Caco-2 (cell line): ENCODE measurements around the gene DLG2. TPM values are rescaled to one million over a fixed set of nuclear protein-coding genes. Genes with fewer than 3 reads are reported as not detected.

Experiments used
- BruUV-seq: library from RNA; stranded (reverse); fragments of 400-500 nt; replicated peaks from 2 replicates; lab custom pipeline; 2021; lab: Mats Ljungman, UMichigan
- CTCF ChIA-PET: fragments of 300-600 bp; sonication (Branson Sonifier 250); formaldehyde crosslinking; loops from one replicate; lab custom pipeline; 2022; ENCODE audit warnings: antibody characterized with exemption; lab: Charles Lee
- POLR2A ChIA-PET: fragments of 300-600 bp; sonication (Branson Sonifier 250); formaldehyde crosslinking; loops from one replicate; lab custom pipeline; 2022; ENCODE audit warnings: antibody characterized with exemption; lab: Charles Lee
- DNase-seq, 2 experiments: peaks; one replicate each; pipeline versions ENCODE4 v3.0.0 to v3.0.0-alpha.2; 2020 to 2022
- H3K27me3 ChIP-seq: replicated peaks from 2 replicates; pipeline ENCODE4 v1.6.0; 2011; ENCODE audit warnings: low read length; ENCODE audit not compliant: control insufficient read depth, insufficient read depth
- H3K36me3 ChIP-seq: 2 replicates; pipeline ENCODE4 v1.5.1; 2011; ENCODE audit warnings: low read length; ENCODE audit not compliant: control insufficient read depth, insufficient read depth
- H3K4me1 ChIP-seq: fragments of 250-450 bp; sonication (Bioruptor Pico); 2 replicates; pipeline ENCODE4 v1.5.1; 2020; ENCODE audit warnings: mild to moderate bottlenecking
- H3K4me3 ChIP-seq: 2 replicates; pipeline ENCODE4 v1.5.1; 2011; ENCODE audit warnings: low read depth, mild to moderate bottlenecking, control low read depth, low read length
- H3K9me3 ChIP-seq: fragments of 250-450 bp; sonication (Bioruptor Pico); 2 replicates; pipeline ENCODE4 v1.5.1; 2020; ENCODE audit warnings: mild to moderate bottlenecking, moderate library complexity
- H3K27ac Mint-ChIP-seq: one replicate; pipeline ENCODE4 v1.8.0; 2022; ENCODE audit warnings: mixed read lengths; ENCODE audit not compliant: unreplicated experiment
- H3K27me3 Mint-ChIP-seq: one replicate; pipeline ENCODE4 v1.8.0; 2022; ENCODE audit warnings: mixed read lengths; ENCODE audit not compliant: insufficient read depth, unreplicated experiment
- H3K36me3 Mint-ChIP-seq: one replicate; pipeline ENCODE4 v1.8.0; 2022; ENCODE audit warnings: mild to moderate bottlenecking, mixed read lengths; ENCODE audit not compliant: insufficient read depth, unreplicated experiment
- H3K4me1 Mint-ChIP-seq: one replicate; pipeline ENCODE4 v1.8.0; 2022; ENCODE audit warnings: low read depth, mixed read lengths; ENCODE audit not compliant: unreplicated experiment
- H3K4me3 Mint-ChIP-seq: one replicate; pipeline ENCODE4 v1.8.0; 2022; ENCODE audit warnings: mild to moderate bottlenecking, moderate library complexity, mixed read lengths; ENCODE audit not compliant: unreplicated experiment
- H3K9me3 Mint-ChIP-seq: one replicate; pipeline ENCODE4 v1.8.0; 2022; ENCODE audit warnings: mixed read lengths; ENCODE audit not compliant: unreplicated experiment
- intact Hi-C: fragments of 100-400 bp; cut with micrococcal nuclease; formaldehyde crosslinking; loops from one replicate; pipeline ENCODE4 v1.10.0; 2022; ENCODE audit not compliant: unreplicated experiment
- total RNA-seq: library from RNA; stranded (reverse); gene quantifications from 2 replicates; pipeline ENCODE4 v1.2.3, GENCODE V29; 2022
- TF ChIP-seq, protein P1 (sequence below), 2 experiments: fragments of 200-600 bp in 1 of 2; IDR thresholded peaks; 1 replicate in 1 of 2; 2 replicates in 1 of 2; pipeline versions ENCODE4 v1.5.1 to v1.8.0; 2011 to 2022; ENCODE audit warnings: antibody characterized with exemption in 1 of 2, control low read depth in 1 of 2, inconsistent platforms in 1 of 2, low read depth in 1 of 2, low read length in 1 of 2, mild to moderate bottlenecking in 1 of 2, moderate library complexity in 1 of 2; ENCODE audit not compliant: insufficient read depth in 1 of 2, severe bottlenecking in 1 of 2, unreplicated experiment in 1 of 2

The DLG2 gene
- total RNA-seq, 1 experiment from 2014 or later, result 21.6 TPM

DNA sequence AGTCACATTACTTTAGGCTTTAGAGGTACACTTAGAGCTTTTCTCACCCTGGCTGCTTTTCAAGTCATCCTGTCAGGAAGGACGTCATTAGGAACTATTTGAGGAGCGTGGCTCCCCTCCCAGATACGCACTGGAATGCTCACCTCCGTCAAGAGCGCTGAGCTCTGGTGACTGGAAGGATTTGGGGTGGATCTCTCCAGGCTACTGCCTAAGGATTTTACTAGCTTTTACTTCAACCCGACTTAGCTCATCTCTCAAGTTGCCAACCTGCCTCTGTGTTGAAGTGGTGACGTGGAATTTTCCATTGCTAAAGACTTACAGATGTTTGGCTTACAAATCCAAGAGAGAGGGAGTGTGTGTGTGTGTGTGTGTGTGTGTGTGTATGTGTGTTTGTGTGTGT is 1985.6 kb downstream of the DLG2 start:
- POLR2A ChIA-PET, result no interaction called here
- DNase-seq, result no peak
- Histone ChIP-seq H3K27me3 (no peaks in the 10 kb centered on the region), H3K36me3 (no peaks in the 10 kb centered on the region), H3K4me3 (no peak overlapping the region), H3K4me1 (no peaks in the 10 kb centered on the region), H3K9me3 (no peaks in the 10 kb centered on the region)
- Mint-ChIP-seq H3K9me3 (no peaks in the 10 kb centered on the region), H3K27ac (no peak overlapping the region), H3K36me3 (no peaks in the 10 kb centered on the region), H3K4me1 (peaks cover 6% of the 10 kb centered on the region), H3K4me3 (no peak overlapping the region), H3K27me3 (no peaks in the 10 kb centered on the region)
- BruUV-seq, result no TSS peak
- intact Hi-C loops, result no loop called here
- TF ChIP-seq, protein P1, sequence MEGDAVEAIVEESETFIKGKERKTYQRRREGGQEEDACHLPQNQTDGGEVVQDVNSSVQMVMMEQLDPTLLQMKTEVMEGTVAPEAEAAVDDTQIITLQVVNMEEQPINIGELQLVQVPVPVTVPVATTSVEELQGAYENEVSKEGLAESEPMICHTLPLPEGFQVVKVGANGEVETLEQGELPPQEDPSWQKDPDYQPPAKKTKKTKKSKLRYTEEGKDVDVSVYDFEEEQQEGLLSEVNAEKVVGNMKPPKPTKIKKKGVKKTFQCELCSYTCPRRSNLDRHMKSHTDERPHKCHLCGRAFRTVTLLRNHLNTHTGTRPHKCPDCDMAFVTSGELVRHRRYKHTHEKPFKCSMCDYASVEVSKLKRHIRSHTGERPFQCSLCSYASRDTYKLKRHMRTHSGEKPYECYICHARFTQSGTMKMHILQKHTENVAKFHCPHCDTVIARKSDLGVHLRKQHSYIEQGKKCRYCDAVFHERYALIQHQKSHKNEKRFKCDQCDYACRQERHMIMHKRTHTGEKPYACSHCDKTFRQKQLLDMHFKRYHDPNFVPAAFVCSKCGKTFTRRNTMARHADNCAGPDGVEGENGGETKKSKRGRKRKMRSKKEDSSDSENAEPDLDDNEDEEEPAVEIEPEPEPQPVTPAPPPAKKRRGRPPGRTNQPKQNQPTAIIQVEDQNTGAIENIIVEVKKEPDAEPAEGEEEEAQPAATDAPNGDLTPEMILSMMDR (IDR thresholded peaks at IDR 0.05; ENCODE audit: insufficient read depth in 1 of 2, low read depth in 1 of 2, low read length in 1 of 2, severe bottlenecking in 1 of 2, unreplicated experiment in 1 of 2), result no peak
- CTCF ChIA-PET, result no interaction called here

DNA sequence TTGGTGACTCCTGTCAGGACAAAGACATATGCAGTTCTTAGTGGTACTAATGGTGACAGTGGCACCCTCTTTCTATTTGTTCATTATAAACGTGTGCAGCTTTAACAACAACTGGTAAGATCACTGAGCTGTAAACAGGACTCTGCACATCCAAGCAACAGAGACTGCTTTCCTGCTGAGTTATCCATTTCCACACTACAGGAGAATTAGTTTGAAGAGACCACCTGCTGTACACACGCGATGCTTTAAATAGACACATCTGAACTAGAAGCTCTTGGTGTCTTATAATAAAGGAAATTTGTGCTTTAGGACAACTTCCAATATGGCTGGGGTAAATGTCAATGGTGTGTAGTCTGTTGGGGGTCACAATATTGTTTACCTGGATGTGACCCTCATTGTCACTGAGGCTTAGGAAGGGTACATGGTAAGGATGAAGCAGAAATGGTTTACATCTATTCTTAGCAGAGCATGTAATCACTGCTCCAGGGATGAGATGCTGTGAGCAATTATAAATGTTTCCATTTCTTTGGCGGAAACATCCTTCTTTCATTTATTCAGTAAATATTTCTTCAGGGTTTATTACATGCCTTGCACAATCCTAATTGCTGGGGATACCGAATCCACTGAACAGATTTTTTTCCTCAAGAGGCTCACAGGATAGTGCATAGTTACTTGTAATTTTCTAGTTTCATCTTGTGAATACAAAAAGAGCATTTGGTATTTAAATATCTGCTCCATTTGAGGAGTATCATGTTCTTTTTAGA is 1987.0 kb downstream of the DLG2 start:
- BruUV-seq, result no TSS peak
- H3K36me3 Mint-ChIP-seq, result no peaks in the 10 kb centered on the region
- no peaks in the 10 kb centered on the region for H3K36me3 ChIP-seq
- no peaks in the 10 kb centered on the region for H3K9me3 Mint-ChIP-seq
- H3K27ac Mint-ChIP-seq, result no peak overlapping the region
- no peaks in the 10 kb centered on the region for H3K4me1 ChIP-seq
- ChIA-PET POLR2A (no interaction called here), CTCF (no interaction called here)
- no peak overlapping the region for H3K4me3 ChIP-seq
- H3K27me3 Mint-ChIP-seq, result no peaks in the 10 kb centered on the region
- H3K27me3 ChIP-seq, result no peaks in the 10 kb centered on the region
- TF ChIP-seq, protein P1 (IDR thresholded peaks at IDR 0.05; ENCODE audit: insufficient read depth in 1 of 2, low read depth in 1 of 2, low read length in 1 of 2, severe bottlenecking in 1 of 2, unreplicated experiment in 1 of 2), result no peak
- no peak for DNase-seq
- no peaks in the 10 kb centered on the region for H3K9me3 ChIP-seq
- peaks cover 6% of the 10 kb centered on the region for H3K4me1 Mint-ChIP-seq
- intact Hi-C loops, result no loop called here
- no peak overlapping the region for H3K4me3 Mint-ChIP-seq

DNA sequence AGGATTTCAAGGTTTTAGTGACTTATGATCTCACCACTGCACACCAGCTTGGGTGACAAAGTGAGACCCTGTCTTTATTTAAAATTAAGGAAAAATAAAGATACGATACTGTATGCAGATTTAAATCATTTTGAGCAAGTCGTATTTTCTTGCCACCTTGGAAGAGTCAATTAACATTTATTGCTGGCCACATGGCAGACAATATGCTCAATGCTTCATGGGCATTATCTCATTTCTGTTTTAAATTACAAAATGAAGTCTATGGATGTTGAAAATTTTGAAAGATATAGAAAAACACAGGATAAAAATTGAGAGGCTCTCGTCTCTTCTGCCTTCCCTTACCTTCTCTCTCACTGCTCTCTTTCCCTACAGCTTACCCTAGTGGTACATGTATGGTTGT is 1992.0 kb downstream of the DLG2 start:
- ChIA-PET CTCF (interaction anchor here (0.9 kb wide), 1 partner anchor 89 kb away, joined by 3 read pairs; no protein-coding TSS in a partner anchor), POLR2A (no interaction called here)
- intact Hi-C loops, result no loop called here
- Histone ChIP-seq H3K27me3 (no peaks in the 10 kb centered on the region), H3K4me1 (no peaks in the 10 kb centered on the region; the same call in 1 of the 2 replicates), H3K4me3 (no peak overlapping the region), H3K9me3 (no peaks in the 10 kb centered on the region), H3K36me3 (no peaks in the 10 kb centered on the region)
- no peaks in the 10 kb centered on the region for H3K4me1 Mint-ChIP-seq
- TF ChIP-seq, protein P1 (IDR thresholded peaks at IDR 0.05; ENCODE audit: insufficient read depth in 1 of 2, low read depth in 1 of 2, low read length in 1 of 2, severe bottlenecking in 1 of 2, unreplicated experiment in 1 of 2), result no peak
- no TSS peak for BruUV-seq
- no peaks in the 10 kb centered on the region for H3K27me3 Mint-ChIP-seq
- H3K9me3 Mint-ChIP-seq, result no peaks in the 10 kb centered on the region
- H3K4me3 Mint-ChIP-seq, result no peak overlapping the region
- DNase-seq, result no peak
- no peak overlapping the region for H3K27ac Mint-ChIP-seq
- H3K36me3 Mint-ChIP-seq, result no peaks in the 10 kb centered on the region
